ENCODE results near the gene ZNF827.

- TF ChIP-seq, protein P1, sequence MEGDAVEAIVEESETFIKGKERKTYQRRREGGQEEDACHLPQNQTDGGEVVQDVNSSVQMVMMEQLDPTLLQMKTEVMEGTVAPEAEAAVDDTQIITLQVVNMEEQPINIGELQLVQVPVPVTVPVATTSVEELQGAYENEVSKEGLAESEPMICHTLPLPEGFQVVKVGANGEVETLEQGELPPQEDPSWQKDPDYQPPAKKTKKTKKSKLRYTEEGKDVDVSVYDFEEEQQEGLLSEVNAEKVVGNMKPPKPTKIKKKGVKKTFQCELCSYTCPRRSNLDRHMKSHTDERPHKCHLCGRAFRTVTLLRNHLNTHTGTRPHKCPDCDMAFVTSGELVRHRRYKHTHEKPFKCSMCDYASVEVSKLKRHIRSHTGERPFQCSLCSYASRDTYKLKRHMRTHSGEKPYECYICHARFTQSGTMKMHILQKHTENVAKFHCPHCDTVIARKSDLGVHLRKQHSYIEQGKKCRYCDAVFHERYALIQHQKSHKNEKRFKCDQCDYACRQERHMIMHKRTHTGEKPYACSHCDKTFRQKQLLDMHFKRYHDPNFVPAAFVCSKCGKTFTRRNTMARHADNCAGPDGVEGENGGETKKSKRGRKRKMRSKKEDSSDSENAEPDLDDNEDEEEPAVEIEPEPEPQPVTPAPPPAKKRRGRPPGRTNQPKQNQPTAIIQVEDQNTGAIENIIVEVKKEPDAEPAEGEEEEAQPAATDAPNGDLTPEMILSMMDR (IDR thresholded peaks at IDR 0.05): no peak
- TF ChIP-seq POLR2A (IDR thresholded peaks at IDR 0.05): no peak
Observed at GRCh38 chr4:145867406-145867805, 71.2 kb downstream of the ZNF827 start.
